ENCODE results near the gene PAIP2. TPM values are rescaled to one million over a fixed set of nuclear protein-coding genes. Genes with fewer than 3 reads are reported as not detected.

The PAIP2 gene
- total RNA-seq, 1 experiment from 2014 or later = 108 TPM

DNA sequence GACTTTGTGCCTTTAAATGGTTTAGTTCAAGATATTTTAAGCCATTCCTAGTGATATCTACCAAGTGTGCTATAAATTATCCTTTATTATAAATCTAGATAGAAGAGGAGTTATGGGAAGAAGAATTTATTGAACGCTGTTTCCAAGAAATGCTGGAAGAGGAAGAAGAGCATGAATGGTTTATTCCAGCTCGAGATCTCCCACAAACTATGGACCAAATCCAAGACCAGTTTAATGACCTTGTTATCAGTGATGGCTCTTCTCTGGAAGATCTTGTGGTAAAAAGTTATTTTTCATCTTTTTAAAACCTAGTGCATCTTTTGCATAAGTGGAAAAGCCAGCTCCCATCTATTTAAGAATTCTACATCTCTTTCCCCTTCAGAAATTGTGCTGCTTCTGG, 22.8 kb downstream of the PAIP2 start:
- no peak overlapping the region for H3K4me3 ChIP-seq (replicated peaks in 1 of 2; ENCODE audit: low read depth in 1 of 2, low read length in 2 of 2)
- TF ChIP-seq, protein P1, sequence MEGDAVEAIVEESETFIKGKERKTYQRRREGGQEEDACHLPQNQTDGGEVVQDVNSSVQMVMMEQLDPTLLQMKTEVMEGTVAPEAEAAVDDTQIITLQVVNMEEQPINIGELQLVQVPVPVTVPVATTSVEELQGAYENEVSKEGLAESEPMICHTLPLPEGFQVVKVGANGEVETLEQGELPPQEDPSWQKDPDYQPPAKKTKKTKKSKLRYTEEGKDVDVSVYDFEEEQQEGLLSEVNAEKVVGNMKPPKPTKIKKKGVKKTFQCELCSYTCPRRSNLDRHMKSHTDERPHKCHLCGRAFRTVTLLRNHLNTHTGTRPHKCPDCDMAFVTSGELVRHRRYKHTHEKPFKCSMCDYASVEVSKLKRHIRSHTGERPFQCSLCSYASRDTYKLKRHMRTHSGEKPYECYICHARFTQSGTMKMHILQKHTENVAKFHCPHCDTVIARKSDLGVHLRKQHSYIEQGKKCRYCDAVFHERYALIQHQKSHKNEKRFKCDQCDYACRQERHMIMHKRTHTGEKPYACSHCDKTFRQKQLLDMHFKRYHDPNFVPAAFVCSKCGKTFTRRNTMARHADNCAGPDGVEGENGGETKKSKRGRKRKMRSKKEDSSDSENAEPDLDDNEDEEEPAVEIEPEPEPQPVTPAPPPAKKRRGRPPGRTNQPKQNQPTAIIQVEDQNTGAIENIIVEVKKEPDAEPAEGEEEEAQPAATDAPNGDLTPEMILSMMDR (IDR thresholded peaks at IDR 0.05 in 2 of 3, conservative IDR thresholded peaks at IDR 0.05 in 1 of 3; ENCODE audit: borderline replicate concordance in 1 of 3, insufficient read depth in 1 of 3, low read depth in 2 of 3, low read length in 2 of 3) = no peak
- TF ChIP-seq EZH2 (IDR thresholded peaks at IDR 0.05) (no peak), SIN3A (IDR thresholded peaks at IDR 0.05; ENCODE audit: low read depth) (no peak), EGR1 (IDR thresholded peaks at IDR 0.05; ENCODE audit: low read depth) (no peak), POLR2A (IDR thresholded peaks at IDR 0.05; ENCODE audit: borderline replicate concordance, extremely low read depth, insufficient read depth, insufficient read length) (no peak), SRF (IDR thresholded peaks at IDR 0.05; ENCODE audit: low read depth) (no peak)
- no peaks in the 10 kb centered on the region for H3K4me1 ChIP-seq (ENCODE audit: control insufficient read depth in 1 of 2, insufficient read depth in 2 of 2, low read length in 2 of 2)
- H4K20me1 ChIP-seq (ENCODE audit: insufficient read depth) = no peaks in the 10 kb centered on the region
- no peaks in the 10 kb centered on the region for H3K9me2 ChIP-seq (ENCODE audit: insufficient read depth)
- H2AFZ ChIP-seq (ENCODE audit: low read depth, low read length, poor library complexity, severe bottlenecking) = no peak overlapping the region
- no peaks in the 10 kb centered on the region for H3K27me3 ChIP-seq (ENCODE audit: insufficient read depth, low read length)
- H3K79me2 ChIP-seq (ENCODE audit: insufficient read depth, low read length) = peaks cover 44% of the 10 kb centered on the region
- no peaks in the 10 kb centered on the region for H3K9me3 ChIP-seq (ENCODE audit: control insufficient read depth in 1 of 2, insufficient read depth in 1 of 2, low read depth in 1 of 2, low read length in 2 of 2)
- H3K27ac ChIP-seq (ENCODE audit: low read depth, low read length) = no peak overlapping the region
- ChIA-PET POLR2A (no interaction called here), RAD21 (ENCODE audit: low non-redundant PET in 1 of 2, low total read pairs in 2 of 2, uncharacterized antibody in 2 of 2, unreplicated experiment in 2 of 2) (no interaction called here), CTCF (no interaction called here)
- TSS peak; percentile 19 for BruUV-seq (replicated peaks)
- ATAC-seq = no peak
- H3K9ac ChIP-seq (ENCODE audit: low read length) = no peak overlapping the region
- H3K4me2 ChIP-seq (ENCODE audit: low read length) = no peak overlapping the region
- DNase-seq (ENCODE audit: low read depth, low spot score) = no peak
- intact Hi-C loops (cut with micrococcal nuclease) = no loop called here
- peaks cover 18 to 21% of the 10 kb centered on the region in 2 experiments; a peak in 3 of 4 replicates for H3K36me3 ChIP-seq (ENCODE audit: control insufficient read depth in 1 of 2, insufficient read depth in 2 of 2, low read length in 2 of 2)

DNA sequence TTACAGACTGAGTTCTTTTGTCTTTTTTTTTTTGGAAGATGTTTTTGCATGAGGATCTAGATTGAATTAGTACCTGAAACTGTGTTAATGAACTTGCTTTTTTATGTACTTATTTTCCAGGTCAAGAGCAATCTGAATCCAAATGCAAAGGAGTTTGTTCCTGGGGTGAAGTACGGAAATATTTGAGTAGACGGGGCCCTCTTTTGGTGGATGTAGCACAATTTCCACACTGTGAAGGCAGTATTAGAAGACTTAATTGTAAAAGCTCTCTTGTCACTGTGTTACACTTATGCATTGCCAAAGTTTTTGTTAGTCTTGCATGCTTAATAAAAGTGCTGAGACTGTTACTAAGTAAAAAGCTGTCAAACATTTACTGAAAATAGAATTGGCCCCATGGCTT, 27.0 kb downstream of the PAIP2 start:
- ChIA-PET POLR2A (no interaction called here), RAD21 (ENCODE audit: low non-redundant PET in 1 of 2, low total read pairs in 2 of 2, uncharacterized antibody in 2 of 2, unreplicated experiment in 2 of 2) (no interaction called here), CTCF (interaction anchor here (1.4 kb wide), 2 partner anchors 27 to 96 kb away, joined by 4 to 6 read pairs; partner anchors contain the start of gene PAIP2)
- Histone ChIP-seq H3K27me3 (ENCODE audit: insufficient read depth, low read length) (no peaks in the 10 kb centered on the region), H3K4me3 (replicated peaks in 1 of 2; ENCODE audit: low read depth in 1 of 2, low read length in 2 of 2) (no peak overlapping the region), H3K27ac (ENCODE audit: low read depth, low read length) (no peak overlapping the region), H3K9me3 (ENCODE audit: control insufficient read depth in 1 of 2, insufficient read depth in 1 of 2, low read depth in 1 of 2, low read length in 2 of 2) (no peaks in the 10 kb centered on the region), H3K36me3 (ENCODE audit: control insufficient read depth in 1 of 2, insufficient read depth in 2 of 2, low read length in 2 of 2) (peaks cover 24 to 34% of the 10 kb centered on the region in 2 experiments; a peak in 3 of 4 replicates), H3K9ac (ENCODE audit: low read length) (no peak overlapping the region), H2AFZ (ENCODE audit: low read depth, low read length, poor library complexity, severe bottlenecking) (no peak overlapping the region), H3K4me2 (ENCODE audit: low read length) (no peak overlapping the region), H3K79me2 (ENCODE audit: insufficient read depth, low read length) (peaks cover 6% of the 10 kb centered on the region; the same call in 1 of the 2 replicates), H4K20me1 (ENCODE audit: insufficient read depth) (no peaks in the 10 kb centered on the region), H3K9me2 (ENCODE audit: insufficient read depth) (no peaks in the 10 kb centered on the region), H3K4me1 (ENCODE audit: control insufficient read depth in 1 of 2, insufficient read depth in 2 of 2, low read length in 2 of 2) (peaks cover 16% of the 10 kb centered on the region in 2 experiments)
- ATAC-seq = no peak
- intact Hi-C loops (cut with micrococcal nuclease) = no loop called here
- DNase-seq (ENCODE audit: low read depth, low spot score) = no peak
- TF ChIP-seq RAD21 (IDR thresholded peaks at IDR 0.05; ENCODE audit: low read depth) = peak; percentile 47
- TF ChIP-seq YY1 (IDR thresholded peaks at IDR 0.05; ENCODE audit: extremely low read depth, insufficient replicate concordance, low read depth, low read length) = no peak
- TF ChIP-seq, protein P1 (IDR thresholded peaks at IDR 0.05 in 2 of 3, conservative IDR thresholded peaks at IDR 0.05 in 1 of 3; ENCODE audit: borderline replicate concordance in 1 of 3, insufficient read depth in 1 of 3, low read depth in 2 of 3, low read length in 2 of 3) = peak; percentile 13 to 36 (median 16); a peak in 2 of 6 replicates
- TF ChIP-seq JUND (IDR thresholded peaks at IDR 0.05) = no peak
- no peak for TF ChIP-seq POLR2AphosphoS5 (IDR thresholded peaks at IDR 0.05; ENCODE audit: low read depth, low read length)
- TF ChIP-seq SIN3A (IDR thresholded peaks at IDR 0.05; ENCODE audit: low read depth) = no peak
- no peak for TF ChIP-seq ELF1 (IDR thresholded peaks at IDR 0.05; ENCODE audit: borderline replicate concordance, low read depth)
- BruUV-seq (replicated peaks) = no TSS peak

Data from HCT116 (cell line).